ENCODE results near the gene MZF1. TPM values are rescaled to one million over a fixed set of nuclear protein-coding genes. Genes with fewer than 3 reads are reported as not detected.
A peak's percentile ranks its signal among the peaks of the same experiment; 100 is the strongest.
"Not testable (repeated sequence)": the region's sequence is repeated elsewhere in the genome, so short reads cannot be mapped to it uniquely, and the experiment has no call there.

Gene MZF1
- total RNA-seq, 1 donor from 2014 or later: 17.4 TPM

DNA sequence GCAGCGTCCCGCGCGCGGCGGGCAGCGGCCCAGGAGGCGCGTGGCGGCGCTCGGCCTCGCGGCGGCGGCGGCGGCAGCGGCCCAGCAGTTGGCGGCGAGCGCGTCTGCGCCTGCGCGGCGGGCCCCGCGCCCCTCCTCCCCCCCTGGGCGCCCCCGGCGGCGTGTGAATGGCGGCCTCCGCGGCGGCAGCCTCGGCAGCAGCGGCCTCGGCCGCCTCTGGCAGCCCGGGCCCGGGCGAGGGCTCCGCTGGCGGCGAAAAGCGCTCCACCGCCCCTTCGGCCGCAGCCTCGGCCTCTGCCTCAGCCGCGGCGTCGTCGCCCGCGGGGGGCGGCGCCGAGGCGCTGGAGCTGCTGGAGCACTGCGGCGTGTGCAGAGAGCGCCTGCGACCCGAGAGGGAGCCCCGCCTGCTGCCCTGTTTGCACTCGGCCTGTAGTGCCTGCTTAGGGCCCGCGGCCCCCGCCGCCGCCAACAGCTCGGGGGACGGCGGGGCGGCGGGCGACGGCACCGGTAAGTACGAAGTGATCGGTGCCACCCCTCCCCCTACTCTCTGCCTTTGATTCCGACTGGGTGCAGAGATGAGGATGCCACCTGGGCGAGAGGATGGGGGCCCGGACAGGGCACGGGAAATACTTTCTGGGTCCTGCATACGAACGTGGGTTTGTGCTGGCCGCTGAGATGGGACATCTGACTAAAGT, 28.4 kb downstream of the MZF1 start:
- Mint-ChIP-seq H3K27me3 (ENCODE audit: low read depth, unreplicated experiment) (peaks cover 9% of the 10 kb centered on the region), H3K36me3 (ENCODE audit: low read depth, unreplicated experiment) (peaks cover 14% of the 10 kb centered on the region), H3K4me1 (ENCODE audit: low read depth, unreplicated experiment) (peaks cover 17% of the 10 kb centered on the region), H3K9me3 (ENCODE audit: unreplicated experiment) (peaks cover 2% of the 10 kb centered on the region), H3K4me3 (ENCODE audit: unreplicated experiment) (peak overlapping the region; percentile 98), H3K27ac (ENCODE audit: unreplicated experiment) (peak overlapping the region; percentile 92)
- peaks cover 52% of the 10 kb centered on the region for H3K79me2 ChIP-seq (ENCODE audit: insufficient read depth, low read length)
- no peak for TF ChIP-seq EZH2 (IDR thresholded peaks at IDR 0.05; ENCODE audit: insufficient read depth, low read length)
- no peak for TF ChIP-seq CTCF (IDR thresholded peaks at IDR 0.05; ENCODE audit: insufficient read depth, low read depth, low read length)
- H3K36me3 ChIP-seq (ENCODE audit: insufficient read depth, low read length): peaks cover 29% of the 10 kb centered on the region
- peaks cover 4% of the 10 kb centered on the region for H3K27me3 ChIP-seq (ENCODE audit: insufficient read depth, low read length)
- H2AFZ ChIP-seq (ENCODE audit: low read depth, low read length): peak overlapping the region; percentile 49
- no peaks in the 10 kb centered on the region for H3K9me3 ChIP-seq (ENCODE audit: insufficient read depth, low read depth, low read length)
- peak overlapping the region; percentile 97 for H3K9ac ChIP-seq (ENCODE audit: low read length)
- H3K4me2 ChIP-seq (ENCODE audit: low read length): peak overlapping the region; percentile 98
- H4K20me1 ChIP-seq (ENCODE audit: insufficient read depth, low read length): peaks cover 51% of the 10 kb centered on the region
- H3K4me3 ChIP-seq (ENCODE audit: insufficient read depth, low read depth, low read length): peak overlapping the region; percentile 88
- peak overlapping the region; percentile 89 for H3K27ac ChIP-seq (ENCODE audit: low read depth, low read length)
- no peak for DNase-seq (ENCODE audit: low read depth)
- H3K4me1 ChIP-seq (ENCODE audit: insufficient read depth, low read length): peaks cover 16% of the 10 kb centered on the region
- no peak for FAIRE-seq

- Histone ChIP-seq H3K36me3 (ENCODE audit: insufficient read depth, low read length) (peaks cover 22% of the 10 kb centered on the region), H3K4me3 (ENCODE audit: insufficient read depth, low read depth, low read length) (peak within 1 kb of the TSS; percentile 88), H3K4me2 (ENCODE audit: low read length) (peak within 1 kb of the TSS; percentile 98), H3K79me2 (ENCODE audit: insufficient read depth, low read length) (peaks cover 44% of the 10 kb centered on the region), H4K20me1 (ENCODE audit: insufficient read depth, low read length) (peaks cover 44% of the 10 kb centered on the region), H3K9me3 (ENCODE audit: insufficient read depth, low read depth, low read length) (no peaks in the 10 kb centered on the region), H3K27ac (ENCODE audit: low read depth, low read length) (peak within 1 kb of the TSS; percentile 89), H3K27me3 (ENCODE audit: insufficient read depth, low read length) (peaks cover 9% of the 10 kb centered on the region), H3K4me1 (ENCODE audit: insufficient read depth, low read length) (peaks cover 16% of the 10 kb centered on the region), H2AFZ (ENCODE audit: low read depth, low read length) (peak within 1 kb of the TSS; percentile 79), H3K9ac (ENCODE audit: low read length) (peak within 1 kb of the TSS; percentile 97)
- Mint-ChIP-seq H3K4me1 (ENCODE audit: low read depth, unreplicated experiment) (peaks cover 17% of the 10 kb centered on the region), H3K4me3 (ENCODE audit: unreplicated experiment) (peak within 1 kb of the TSS; percentile 98), H3K27ac (ENCODE audit: unreplicated experiment) (peak within 1 kb of the TSS; percentile 98), H3K36me3 (ENCODE audit: low read depth, unreplicated experiment) (peaks cover 14% of the 10 kb centered on the region), H3K9me3 (ENCODE audit: unreplicated experiment) (peaks cover 2% of the 10 kb centered on the region), H3K27me3 (ENCODE audit: low read depth, unreplicated experiment) (peaks cover 15% of the 10 kb centered on the region)
- peak; percentile 97 for DNase-seq (ENCODE audit: low read depth)
- TF ChIP-seq EZH2 (IDR thresholded peaks at IDR 0.05; ENCODE audit: insufficient read depth, low read length): no peak
- TF ChIP-seq CTCF (IDR thresholded peaks at IDR 0.05; ENCODE audit: insufficient read depth, low read depth, low read length): no peak
- no peak for FAIRE-seq
Observed at GRCh38 chr19:58543826-58544590, 29.1 kb downstream of the MZF1 start, which contains the start of gene TRIM28. Gene TRIM28, plus strand, starts transcription at chr19:58544064. Its CDS starts 694 bp downstream, at chr19:58544758.

DNA sequence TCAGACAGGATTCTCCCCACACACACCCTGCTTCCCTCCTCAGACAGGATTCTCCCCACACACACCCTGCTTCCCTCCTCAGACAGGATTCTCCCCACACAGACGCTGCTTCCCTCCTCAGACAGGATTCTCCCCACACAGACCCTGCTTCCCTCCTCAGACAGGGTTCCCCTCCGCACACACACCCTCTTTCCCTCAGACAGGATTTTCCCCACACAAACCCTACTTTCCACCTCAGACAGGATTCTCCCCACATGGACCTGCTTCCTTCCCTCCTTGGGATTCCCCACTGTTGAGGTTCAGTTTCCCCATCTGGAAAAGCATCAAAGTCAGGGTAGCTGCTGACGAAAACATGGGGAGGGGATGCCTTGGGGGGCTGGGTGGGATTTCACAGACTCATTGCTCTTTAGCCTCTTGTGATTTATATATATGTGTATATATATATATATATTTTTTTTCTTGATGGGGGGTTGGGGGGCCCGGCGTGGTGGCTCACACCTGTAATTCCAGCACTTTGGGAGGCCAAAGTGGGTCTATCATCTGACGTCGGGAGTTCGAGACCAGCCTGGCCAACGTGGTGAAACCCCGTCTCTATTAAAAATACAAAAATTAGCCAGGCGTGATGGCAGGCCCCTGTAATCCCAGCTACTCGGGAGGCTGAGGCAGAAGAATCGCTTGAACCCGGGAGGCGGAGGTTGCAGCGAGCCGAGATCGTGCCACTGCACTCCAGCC, 30.3 kb downstream of the MZF1 start:
- Histone ChIP-seq H3K79me2 (ENCODE audit: insufficient read depth, low read length) (peaks cover 32% of the 10 kb centered on the region), H3K4me1 (ENCODE audit: insufficient read depth, low read length) (peaks cover 16% of the 10 kb centered on the region), H4K20me1 (ENCODE audit: insufficient read depth, low read length) (peaks cover 32% of the 10 kb centered on the region), H3K27me3 (ENCODE audit: insufficient read depth, low read length) (peaks cover 14% of the 10 kb centered on the region)
- not testable (repeated sequence) for DNase-seq (ENCODE audit: low read depth); H3K4me2 ChIP-seq (ENCODE audit: low read length); H3K9me3 ChIP-seq (ENCODE audit: insufficient read depth, low read depth, low read length); H3K4me3 Mint-ChIP-seq (ENCODE audit: unreplicated experiment); H3K27ac Mint-ChIP-seq (ENCODE audit: unreplicated experiment); H3K27ac ChIP-seq (ENCODE audit: low read depth, low read length); H2AFZ ChIP-seq (ENCODE audit: low read depth, low read length); H3K4me3 ChIP-seq (ENCODE audit: insufficient read depth, low read depth, low read length); H3K9me3 Mint-ChIP-seq (ENCODE audit: unreplicated experiment); H3K9ac ChIP-seq (ENCODE audit: low read length); FAIRE-seq; H3K36me3 ChIP-seq (ENCODE audit: insufficient read depth, low read length); H3K36me3 Mint-ChIP-seq (ENCODE audit: low read depth, unreplicated experiment)
- Mint-ChIP-seq H3K27me3 (ENCODE audit: low read depth, unreplicated experiment) (peaks cover 17% of the 10 kb centered on the region), H3K4me1 (ENCODE audit: low read depth, unreplicated experiment) (peaks cover 17% of the 10 kb centered on the region)

GRCh38 chr19:58539169-58539559, 34.0 kb downstream of the MZF1 start:
- not testable (repeated sequence) for H3K4me2 ChIP-seq (ENCODE audit: low read length); FAIRE-seq; H3K4me3 Mint-ChIP-seq (ENCODE audit: unreplicated experiment)

More at GRCh38 chr19:58539169-58539559, 34.0 kb downstream of the MZF1 start:
- peaks cover 14% of the 10 kb centered on the region for H3K27me3 ChIP-seq (ENCODE audit: insufficient read depth, low read length)
- H3K4me1 ChIP-seq (ENCODE audit: insufficient read depth, low read length); H3K4me1 Mint-ChIP-seq (ENCODE audit: low read depth, unreplicated experiment); H3K27ac ChIP-seq (ENCODE audit: low read depth, low read length); H2AFZ ChIP-seq (ENCODE audit: low read depth, low read length); H3K36me3 ChIP-seq (ENCODE audit: insufficient read depth, low read length); H4K20me1 ChIP-seq (ENCODE audit: insufficient read depth, low read length); H3K4me3 ChIP-seq (ENCODE audit: insufficient read depth, low read depth, low read length); H3K9me3 ChIP-seq (ENCODE audit: insufficient read depth, low read depth, low read length); H3K36me3 Mint-ChIP-seq (ENCODE audit: low read depth, unreplicated experiment); H3K9ac ChIP-seq (ENCODE audit: low read length); H3K27ac Mint-ChIP-seq (ENCODE audit: unreplicated experiment); DNase-seq (ENCODE audit: low read depth); H3K79me2 ChIP-seq (ENCODE audit: insufficient read depth, low read length); H3K9me3 Mint-ChIP-seq (ENCODE audit: unreplicated experiment): not testable (repeated sequence)
- H3K27me3 Mint-ChIP-seq (ENCODE audit: low read depth, unreplicated experiment): peaks cover 19% of the 10 kb centered on the region
